ENCODE results near the gene USP10.

The USP10 gene

GRCh38 chr16:84823926-84824325 lies 124.1 kb downstream of the USP10 start:
- no peak for DNase-seq (ENCODE audit: low read depth)

GRCh38 chr16:84825896-84826557 lies 126.2 kb downstream of the USP10 start:
- DNase-seq (ENCODE audit: low read depth), result no peak

DNA sequence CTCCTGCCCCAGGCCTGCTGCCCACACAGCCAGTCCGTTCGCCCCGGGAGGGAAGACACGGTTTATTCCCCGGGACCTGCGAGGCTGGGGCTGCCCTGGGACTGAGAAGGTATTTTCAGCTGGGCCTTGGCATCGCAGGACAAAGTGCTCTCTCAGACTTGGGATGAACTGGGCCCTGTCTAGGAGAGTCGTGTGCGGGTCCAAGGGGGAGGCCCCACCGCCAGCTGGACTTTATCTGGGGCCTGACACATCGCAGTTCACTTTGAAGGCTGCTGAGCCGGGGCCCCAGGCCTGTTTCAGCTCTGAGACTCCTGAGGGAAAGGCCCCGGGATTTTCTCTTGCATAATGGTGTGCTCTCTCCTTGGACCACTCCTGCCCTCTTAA lies 126.8 kb downstream of the USP10 start:
- DNase-seq (ENCODE audit: low read depth), result no peak

GRCh38 chr16:84827131-84827574 lies 127.4 kb downstream of the USP10 start:
- no peak for DNase-seq (ENCODE audit: low read depth)

- DNase-seq (ENCODE audit: low read depth), result no peak
These were observed 128.1 kb downstream of the USP10 start for GRCh38 chr16:84827897-84828296.

DNA sequence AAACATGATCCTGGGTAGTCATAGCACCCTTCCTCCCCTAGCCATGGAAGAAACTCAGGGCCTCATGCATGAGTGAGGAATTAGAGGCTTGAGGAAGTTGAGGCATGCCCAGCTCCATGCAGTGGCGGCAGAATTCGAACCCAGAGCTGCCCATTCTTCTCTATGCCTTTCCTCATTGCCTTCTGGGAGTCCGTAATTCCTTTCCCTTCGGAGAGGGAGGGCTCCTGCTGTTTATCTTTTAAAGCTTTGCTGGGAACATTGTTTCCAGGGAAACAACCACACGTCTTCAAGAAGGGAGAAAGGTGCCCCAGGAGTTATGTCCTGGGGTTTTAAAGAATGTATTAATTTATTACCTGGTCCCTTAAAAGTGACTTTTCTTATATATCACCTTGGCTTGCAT lies 128.5 kb downstream of the USP10 start:
- DNase-seq (ENCODE audit: low read depth), result no peak

All from stimulated activated CD8-positive, alpha-beta memory T cell treated with anti-CD3 and anti-CD28 coated beads, Interleukin-7, amount 100 ng/mL, for 24 hours (primary cell).